Loucy (cell line): ENCODE results near the gene INPP5F.

Source experiments
- EZH2phosphoT487 ChIP-seq: fragments of 200-600 bp; IDR thresholded peaks from 2 replicates; pipeline ENCODE4 v1.6.1; 2018; ENCODE audit warnings: antibody characterized with exemption, mild to moderate bottlenecking, moderate library complexity, borderline replicate concordance
- TF ChIP-seq, protein P1 (sequence below): fragments of 200-600 bp; sonication (generic); conservative IDR thresholded peaks from 2 replicates; pipeline ENCODE4 v1.5.1; 2014; ENCODE audit warnings: mild to moderate bottlenecking, antibody characterized with exemption, low read length

GRCh38 chr10:119772334-119772733, 46.5 kb downstream of the INPP5F start:
- TF ChIP-seq, protein P1, sequence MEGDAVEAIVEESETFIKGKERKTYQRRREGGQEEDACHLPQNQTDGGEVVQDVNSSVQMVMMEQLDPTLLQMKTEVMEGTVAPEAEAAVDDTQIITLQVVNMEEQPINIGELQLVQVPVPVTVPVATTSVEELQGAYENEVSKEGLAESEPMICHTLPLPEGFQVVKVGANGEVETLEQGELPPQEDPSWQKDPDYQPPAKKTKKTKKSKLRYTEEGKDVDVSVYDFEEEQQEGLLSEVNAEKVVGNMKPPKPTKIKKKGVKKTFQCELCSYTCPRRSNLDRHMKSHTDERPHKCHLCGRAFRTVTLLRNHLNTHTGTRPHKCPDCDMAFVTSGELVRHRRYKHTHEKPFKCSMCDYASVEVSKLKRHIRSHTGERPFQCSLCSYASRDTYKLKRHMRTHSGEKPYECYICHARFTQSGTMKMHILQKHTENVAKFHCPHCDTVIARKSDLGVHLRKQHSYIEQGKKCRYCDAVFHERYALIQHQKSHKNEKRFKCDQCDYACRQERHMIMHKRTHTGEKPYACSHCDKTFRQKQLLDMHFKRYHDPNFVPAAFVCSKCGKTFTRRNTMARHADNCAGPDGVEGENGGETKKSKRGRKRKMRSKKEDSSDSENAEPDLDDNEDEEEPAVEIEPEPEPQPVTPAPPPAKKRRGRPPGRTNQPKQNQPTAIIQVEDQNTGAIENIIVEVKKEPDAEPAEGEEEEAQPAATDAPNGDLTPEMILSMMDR, result no peak
- no peak for TF ChIP-seq EZH2phosphoT487
